Sigmoid colon (tissue), 7 donors: ENCODE data around the gene SEC62. TPM values are rescaled to one million over a fixed set of nuclear protein-coding genes. Genes with fewer than 3 reads are reported as not detected.
"Not testable (repeated sequence)": the region's sequence is repeated elsewhere in the genome, so short reads cannot be mapped to it uniquely, and the experiment has no call there.

Experiments
- DNase-seq: peaks from one replicate; pipeline ENCODE4 v3.0.0-alpha.2; 2019
- H3K27ac ChIP-seq, 4 donors: fragments of 200-600 bp; sonication (generic); one replicate each; pipeline ENCODE4 v1.5.1; 2016 to 2019; ENCODE audit warnings: mild to moderate bottlenecking in 1 of 4
- H3K27me3 ChIP-seq, 3 donors: fragments of 200-600 bp; sonication (generic); one replicate each; pipeline ENCODE4 v1.5.1; 2019; ENCODE audit warnings: mild to moderate bottlenecking in 1 of 3
- H3K36me3 ChIP-seq, 4 donors: fragments of 200-600 bp; sonication (generic); one replicate each; pipeline ENCODE4 v1.5.1; 2016 to 2019
- H3K4me1 ChIP-seq, 4 donors: fragments of 200-600 bp; sonication (generic); one replicate each; pipeline ENCODE4 v1.5.1; 2017 to 2019
- H3K4me3 ChIP-seq, 4 donors: fragments of 200-600 bp; sonication (generic); one replicate each; pipeline ENCODE4 v1.5.1; 2017 to 2019; ENCODE audit warnings: mild to moderate bottlenecking in 2 of 4, moderate library complexity in 1 of 4
- H3K9me3 ChIP-seq, 4 donors: fragments of 200-600 bp in 3 of 4; sonication (generic) in 3 of 4; one replicate each; pipeline versions ENCODE4 v1.5.1 to v1.6.1; 2013 to 2019
- EP300 ChIP-seq, 4 donors: sonication (generic); formaldehyde crosslinking; IDR thresholded peaks; one replicate each; pipeline ENCODE4 v1.6.1; 2017; ENCODE audit warnings: antibody characterized with exemption in 4 of 4
- POLR2A ChIP-seq, 2 donors: fragments of 450-650 bp; IDR thresholded peaks; one replicate each; pipeline ENCODE4 v1.6.1; 2016; ENCODE audit warnings: antibody characterized with exemption in 2 of 2, mild to moderate bottlenecking in 2 of 2, moderate library complexity in 2 of 2
- POLR2AphosphoS5 ChIP-seq, 4 donors: sonication (generic); formaldehyde crosslinking; IDR thresholded peaks; one replicate each; pipeline ENCODE4 v1.6.1; 2017; ENCODE audit warnings: antibody characterized with exemption in 4 of 4
- WGBS, 2 donors: extraction: QIAGEN DNeasy Blood & Tissue Kit; methylation state at CpG; one replicate each; pipeline ENCODE4 v1.1.7; 2013; 5-methylcytosine and 5-hydroxymethylcytosine counted together
- intact Hi-C: fragments of 100-400 bp; cut with DNase I; formaldehyde crosslinking; loops from one replicate; pipeline ENCODE4 v1.15.1; 2023
- polyA plus RNA-seq, 3 donors: library from polyadenylated mRNA; stranded (reverse); fragments of 200-250 nt; gene quantifications; one replicate each; pipeline ENCODE4 v1.2.3, GENCODE V29; 2013
- total RNA-seq, 4 donors: library from RNA; depleted of rRNA; stranded (reverse); fragments of >200 nt; gene quantifications; one replicate each; pipeline ENCODE4 v1.1.0, GENCODE V29; 2016
- TF ChIP-seq, protein P1 (sequence below), 4 experiments: fragments of 450-650 bp in 3 of 4; fragments of 200-600 bp in 1 of 4; IDR thresholded peaks; one replicate each; pipeline ENCODE4 v1.5.1; 2016 to 2019; ENCODE audit warnings: antibody characterized with exemption in 4 of 4, mild to moderate bottlenecking in 3 of 4, moderate library complexity in 2 of 4
- donor health status: healthy with polysubstance abuse.
- donor health status: Bipolar disorder and iron deficiency.
- donor health status: healthy.

Gene SEC62
- total and polyA plus RNA-seq, 7 donors = 15.0 to 82.6 (median 77.7) TPM

DNA sequence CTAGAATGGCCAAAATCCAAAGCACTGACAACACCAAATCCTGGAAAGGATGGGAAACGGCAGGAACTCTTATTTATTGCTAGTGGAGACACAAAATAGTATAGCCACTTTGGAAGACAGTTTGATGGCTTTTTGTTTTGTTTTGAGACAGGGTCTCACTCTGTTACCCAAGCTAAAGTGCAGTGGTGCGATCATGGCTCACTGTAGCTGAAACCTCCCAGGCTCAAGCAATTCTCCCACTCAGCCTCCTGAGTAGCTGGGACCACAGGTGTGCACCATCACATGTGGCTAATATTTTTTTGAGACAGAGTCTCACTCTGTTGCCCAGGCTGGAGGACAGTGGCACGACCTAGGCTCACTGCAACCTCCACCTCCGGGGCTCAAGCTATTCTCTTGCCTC, 43.9 kb downstream of the SEC62 start:
- TF ChIP-seq EP300 (IDR thresholded peaks at IDR 0.05) (no peak), POLR2A (IDR thresholded peaks at IDR 0.05) (no peak), POLR2AphosphoS5 (IDR thresholded peaks at IDR 0.05) (no peak)
- TF ChIP-seq, protein P1, sequence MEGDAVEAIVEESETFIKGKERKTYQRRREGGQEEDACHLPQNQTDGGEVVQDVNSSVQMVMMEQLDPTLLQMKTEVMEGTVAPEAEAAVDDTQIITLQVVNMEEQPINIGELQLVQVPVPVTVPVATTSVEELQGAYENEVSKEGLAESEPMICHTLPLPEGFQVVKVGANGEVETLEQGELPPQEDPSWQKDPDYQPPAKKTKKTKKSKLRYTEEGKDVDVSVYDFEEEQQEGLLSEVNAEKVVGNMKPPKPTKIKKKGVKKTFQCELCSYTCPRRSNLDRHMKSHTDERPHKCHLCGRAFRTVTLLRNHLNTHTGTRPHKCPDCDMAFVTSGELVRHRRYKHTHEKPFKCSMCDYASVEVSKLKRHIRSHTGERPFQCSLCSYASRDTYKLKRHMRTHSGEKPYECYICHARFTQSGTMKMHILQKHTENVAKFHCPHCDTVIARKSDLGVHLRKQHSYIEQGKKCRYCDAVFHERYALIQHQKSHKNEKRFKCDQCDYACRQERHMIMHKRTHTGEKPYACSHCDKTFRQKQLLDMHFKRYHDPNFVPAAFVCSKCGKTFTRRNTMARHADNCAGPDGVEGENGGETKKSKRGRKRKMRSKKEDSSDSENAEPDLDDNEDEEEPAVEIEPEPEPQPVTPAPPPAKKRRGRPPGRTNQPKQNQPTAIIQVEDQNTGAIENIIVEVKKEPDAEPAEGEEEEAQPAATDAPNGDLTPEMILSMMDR (IDR thresholded peaks at IDR 0.05) = no peak
- Histone ChIP-seq H3K9me3 (no peaks in the 10 kb centered on the region), H3K4me1 (no peaks in the 10 kb centered on the region), H3K27me3 (no peaks in the 10 kb centered on the region), H3K4me3 (no peak overlapping the region), H3K36me3 (no peaks in the 10 kb centered on the region), H3K27ac (no peak overlapping the region)
- DNase-seq = no peak
- intact Hi-C loops = no loop called here
- WGBS, 2 donors = 89 to 91% methylated on average over 4 of the region's 4 CpGs

DNA sequence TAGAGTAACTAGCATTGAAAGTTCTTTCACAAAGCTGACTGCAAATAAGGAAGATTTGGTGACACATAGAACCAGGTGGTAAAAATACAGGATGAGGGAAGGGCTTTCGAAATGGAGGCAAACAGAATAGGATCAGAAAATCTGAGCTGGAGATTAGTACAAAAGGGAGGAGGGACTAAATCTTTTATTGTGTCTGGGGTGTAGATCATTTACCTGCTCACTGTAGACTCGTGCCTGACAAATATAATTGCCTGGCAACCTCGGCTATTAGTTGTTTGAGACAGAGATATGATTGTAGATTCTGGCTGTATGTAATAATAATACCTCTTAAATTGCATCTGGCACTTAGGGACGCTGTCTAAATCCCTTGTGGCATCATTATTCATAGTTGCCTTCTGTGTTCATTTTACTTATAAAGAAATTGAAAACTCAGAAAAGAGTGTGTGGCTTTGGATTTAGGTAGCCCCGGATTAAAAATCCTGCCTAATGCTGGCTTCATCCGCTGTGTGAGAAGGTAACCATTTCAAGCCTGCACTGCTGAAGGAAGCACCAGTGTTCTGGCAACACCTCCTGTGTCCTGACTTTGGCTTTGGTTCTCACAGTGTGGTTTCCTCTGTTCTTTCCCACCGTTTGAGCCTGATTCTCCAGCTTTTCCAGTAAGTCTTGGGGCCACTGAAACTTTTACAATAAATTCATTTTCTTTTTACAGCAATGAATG, 46.2 kb downstream of the SEC62 start:
- DNase-seq = no peak
- TF ChIP-seq POLR2AphosphoS5 (IDR thresholded peaks at IDR 0.05) (no peak), EP300 (IDR thresholded peaks at IDR 0.05) (no peak), POLR2A (IDR thresholded peaks at IDR 0.05) (no peak)
- TF ChIP-seq, protein P1 (IDR thresholded peaks at IDR 0.05) = no peak
- H3K4me3 ChIP-seq = no peak overlapping the region
- 20 to 57% methylated on average over 7 of the region's 7 CpGs for WGBS, 2 donors
- H3K27ac ChIP-seq = no peak overlapping the region
- no peaks in the 10 kb centered on the region for H3K27me3 ChIP-seq
- intact Hi-C loops = no loop called here
- no peaks in the 10 kb centered on the region for H3K36me3 ChIP-seq
- no peaks in the 10 kb centered on the region for H3K9me3 ChIP-seq
- H3K4me1 ChIP-seq = no peaks in the 10 kb centered on the region

DNA sequence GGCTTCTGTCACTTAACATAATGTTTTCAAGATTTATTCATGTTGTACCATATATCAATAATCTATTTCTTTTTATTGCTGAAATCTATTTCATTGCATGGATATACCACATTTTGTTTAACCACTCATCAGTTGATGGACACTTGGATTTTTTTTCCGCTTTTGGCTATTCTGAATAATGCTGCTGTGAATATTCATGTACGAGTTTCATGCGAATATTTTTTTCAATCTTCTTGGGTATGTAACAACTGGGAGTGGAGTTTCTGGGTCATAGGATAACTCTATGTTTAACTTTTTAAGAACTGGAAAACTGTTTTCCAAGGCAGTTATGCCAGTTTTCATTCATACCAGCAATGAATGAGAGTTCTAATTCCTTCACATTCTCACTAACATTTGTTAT, 49.5 kb downstream of the SEC62 start:
- TF ChIP-seq, protein P1 (IDR thresholded peaks at IDR 0.05) = no peak
- no peak for TF ChIP-seq POLR2A (IDR thresholded peaks at IDR 0.05)
- TF ChIP-seq POLR2AphosphoS5 (IDR thresholded peaks at IDR 0.05) = no peak
- no peak for TF ChIP-seq EP300 (IDR thresholded peaks at IDR 0.05)
- Histone ChIP-seq H3K27me3 (peaks cover 0 to 3% (median 0%) of the 10 kb centered on the region in 3 donors), H3K36me3 (no peaks in the 10 kb centered on the region), H3K27ac (no peak overlapping the region), H3K4me3 (no peak overlapping the region), H3K4me1 (no peaks in the 10 kb centered on the region), H3K9me3 (no peaks in the 10 kb centered on the region)
- DNase-seq = no peak
- intact Hi-C loops = no loop called here
- WGBS, 2 donors = 92 to 94% methylated on average over 3 of the region's 3 CpGs

DNA sequence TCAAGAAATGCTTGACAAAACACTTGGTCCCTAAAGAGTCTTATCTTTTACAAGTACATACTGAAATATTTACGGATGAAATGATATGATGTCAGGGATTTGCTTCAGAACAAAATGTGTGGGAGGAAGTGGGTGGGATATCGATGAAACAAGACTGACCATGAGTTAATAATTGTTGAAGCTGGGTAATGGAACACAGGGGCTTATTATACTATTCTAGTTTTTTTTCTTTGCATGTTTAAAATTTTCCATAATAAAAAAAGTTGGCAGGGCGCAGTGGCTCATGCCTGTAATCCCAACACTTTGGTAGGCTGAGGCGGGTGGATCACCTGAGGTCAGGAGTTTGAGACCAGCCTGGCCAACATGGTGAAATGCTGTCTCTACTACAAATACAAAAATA, 52.7 kb downstream of the SEC62 start:
- H3K27ac ChIP-seq, intact Hi-C loops: not testable (repeated sequence)
- WGBS, 2 donors = 56 to 80% methylated on average over 4 of the region's 4 CpGs

DNA sequence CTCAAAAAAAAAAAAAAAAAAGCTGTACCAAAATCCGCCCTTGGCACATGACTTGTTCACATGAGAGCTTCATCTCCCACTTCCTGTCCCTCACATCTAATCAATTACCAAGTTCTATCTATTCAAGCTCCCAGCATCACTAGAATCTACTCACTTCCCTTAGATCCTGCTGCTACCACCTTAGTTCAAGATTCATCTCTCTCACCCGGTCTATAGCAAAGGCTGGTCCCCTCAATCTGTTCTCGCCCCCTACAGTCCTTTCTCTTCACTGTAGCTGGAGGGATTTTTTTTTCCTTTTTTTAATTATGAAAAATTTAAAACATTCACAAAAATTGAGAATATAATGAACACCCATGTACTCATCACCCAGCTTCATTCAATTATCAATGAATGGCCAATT, 54.5 kb downstream of the SEC62 start:
- Histone ChIP-seq H3K4me3 (no peak overlapping the region), H3K36me3 (no peaks in the 10 kb centered on the region), H3K27me3 (peaks cover 0 to 3% (median 0%) of the 10 kb centered on the region in 3 donors), H3K9me3 (no peaks in the 10 kb centered on the region), H3K27ac (no peak overlapping the region), H3K4me1 (no peaks in the 10 kb centered on the region)
- WGBS, 2 donors = 77 to 94% methylated on average over 3 of the region's 3 CpGs
- intact Hi-C loops = no loop called here
- TF ChIP-seq POLR2AphosphoS5 (IDR thresholded peaks at IDR 0.05) (no peak), EP300 (IDR thresholded peaks at IDR 0.05) (no peak), POLR2A (IDR thresholded peaks at IDR 0.05) (no peak)
- TF ChIP-seq, protein P1 (IDR thresholded peaks at IDR 0.05) = no peak
- DNase-seq = no peak

More for the DNA sequence above, 52.7 kb downstream of the SEC62 start:
- not testable (repeated sequence) for H3K4me1 ChIP-seq, H3K27me3 ChIP-seq, H3K4me3 ChIP-seq, H3K36me3 ChIP-seq, DNase-seq, H3K9me3 ChIP-seq
